H9 (cell line): ENCODE data around the gene SMYD1. TPM values are rescaled to one million over a fixed set of nuclear protein-coding genes. Genes with fewer than 3 reads are reported as not detected.

Experiments
- DNase-seq: peaks from one replicate; pipeline ENCODE4 v3.0.0-alpha.2; 2017
- H2AFZ ChIP-seq: one replicate; pipeline ENCODE4 v1.6.1; 2013; ENCODE audit warnings: mild to moderate bottlenecking, low read length, control low read depth, moderate library complexity
- H2AK5ac ChIP-seq: 2 replicates; pipeline ENCODE4 v1.6.1; 2013; ENCODE audit warnings: low read length, control low read depth, mixed read lengths; ENCODE audit not compliant: insufficient read length
- H2BK120ac ChIP-seq: one replicate; pipeline ENCODE4 v1.6.1; 2013; ENCODE audit warnings: low read depth, mild to moderate bottlenecking, low read length, control low read depth, inconsistent platforms; ENCODE audit not compliant: poor library complexity, severe bottlenecking
- H2BK12ac ChIP-seq: 2 replicates; pipeline ENCODE4 v1.6.1; 2013; ENCODE audit warnings: low read length, control low read depth, mixed read lengths, low read depth; ENCODE audit not compliant: insufficient read length
- H2BK15ac ChIP-seq: 2 replicates; pipeline ENCODE4 v1.6.1; 2013; ENCODE audit warnings: low read depth, low read length, control low read depth
- H2BK20ac ChIP-seq: one replicate; pipeline ENCODE4 v1.6.1; 2013; ENCODE audit warnings: low read depth, mild to moderate bottlenecking, low read length, control low read depth, inconsistent platforms; ENCODE audit not compliant: poor library complexity, severe bottlenecking
- H2BK5ac ChIP-seq: 2 replicates; pipeline ENCODE4 v1.6.1; 2013; ENCODE audit warnings: low read length, control low read depth, mixed read lengths; ENCODE audit not compliant: insufficient read length
- H3K14ac ChIP-seq: 2 replicates; pipeline ENCODE4 v1.6.1; 2013; ENCODE audit warnings: low read length, control low read depth; ENCODE audit not compliant: insufficient read depth
- H3K18ac ChIP-seq: 2 replicates; pipeline ENCODE4 v1.6.1; 2013; ENCODE audit warnings: low read depth, mild to moderate bottlenecking, mixed read lengths, low read length, control low read depth; ENCODE audit not compliant: insufficient read length
- H3K23ac ChIP-seq: 2 replicates; pipeline ENCODE4 v1.6.1; 2013; ENCODE audit warnings: low read length, control low read depth, mixed read lengths, low read depth; ENCODE audit not compliant: insufficient read length
- H3K23me2 ChIP-seq: 2 replicates; pipeline ENCODE4 v1.6.1; 2013; ENCODE audit warnings: low read depth, mild to moderate bottlenecking, mixed read lengths, low read length, control low read depth; ENCODE audit not compliant: insufficient read length, poor library complexity, severe bottlenecking
- H3K27ac ChIP-seq: 2 replicates; pipeline ENCODE4 v1.5.1; 2013; ENCODE audit warnings: low read length, control low read depth, mixed read lengths, low read depth; ENCODE audit not compliant: insufficient read length
- H3K27me3 ChIP-seq: 2 replicates; pipeline ENCODE4 v1.6.1; 2013; ENCODE audit warnings: low read length, control low read depth, inconsistent platforms; ENCODE audit not compliant: insufficient read depth
- H3K4ac ChIP-seq: 2 replicates; pipeline ENCODE4 v1.6.1; 2013; ENCODE audit warnings: low read depth, mild to moderate bottlenecking, control low read depth, inconsistent platforms, low read length, moderate library complexity
- H3K4me1 ChIP-seq: 2 replicates; pipeline ENCODE4 v1.6.1; 2013; ENCODE audit warnings: low read length, control low read depth, inconsistent platforms; ENCODE audit not compliant: insufficient read depth
- H3K4me2 ChIP-seq: 2 replicates; pipeline ENCODE4 v1.6.1; 2013; ENCODE audit warnings: low read length, control low read depth, mixed read lengths; ENCODE audit not compliant: insufficient read length, insufficient read depth
- H3K56ac ChIP-seq: 2 replicates; pipeline ENCODE4 v1.6.1; 2013; ENCODE audit warnings: low read depth, mild to moderate bottlenecking, mixed read lengths, low read length, control low read depth; ENCODE audit not compliant: insufficient read length
- H3K79me1 ChIP-seq: 2 replicates; pipeline ENCODE4 v1.6.1; 2013; ENCODE audit warnings: low read depth, mild to moderate bottlenecking, moderate library complexity, low read length, control low read depth, inconsistent platforms; ENCODE audit not compliant: insufficient read depth, poor library complexity, severe bottlenecking
- H3K79me2 ChIP-seq: 2 replicates; pipeline ENCODE4 v1.6.1; 2013; ENCODE audit warnings: low read length, control low read depth, inconsistent platforms; ENCODE audit not compliant: insufficient read depth
- H3K9ac ChIP-seq: 2 replicates; pipeline ENCODE4 v1.6.1; 2013; ENCODE audit warnings: low read length, control low read depth, mixed read lengths; ENCODE audit not compliant: insufficient read length; ENCODE audit errors: extremely low read depth
- H3K9me3 ChIP-seq: one replicate; pipeline ENCODE4 v1.6.1; 2013; ENCODE audit warnings: low read depth, low read length, inconsistent platforms; ENCODE audit not compliant: control insufficient read depth
- H3T11ph ChIP-seq: one replicate; pipeline ENCODE4 v1.6.1; 2013; ENCODE audit warnings: mild to moderate bottlenecking, low read length, control low read depth, inconsistent platforms
- H4K20me1 ChIP-seq: one replicate; pipeline ENCODE4 v1.6.1; 2013; ENCODE audit not compliant: control insufficient read depth, insufficient read length, insufficient read depth
- H4K5ac ChIP-seq: 2 replicates; pipeline ENCODE4 v1.6.1; 2013; ENCODE audit warnings: low read depth, mild to moderate bottlenecking, mixed read lengths, low read length, control low read depth; ENCODE audit not compliant: insufficient read length
- H4K8ac ChIP-seq: replicated peaks from 2 replicates; pipeline ENCODE4 v1.6.1; 2013; ENCODE audit warnings: low read length, control low read depth, mixed read lengths, low read depth; ENCODE audit not compliant: insufficient read length
- H4K91ac ChIP-seq: 2 replicates; pipeline ENCODE4 v1.6.1; 2013; ENCODE audit warnings: low read depth, mild to moderate bottlenecking, moderate library complexity, mixed read lengths, low read length, control low read depth; ENCODE audit not compliant: insufficient read length
- H3K27ac Mint-ChIP-seq, 3 experiments: 2 replicates in 2 of 3; 3 replicates in 1 of 3; pipeline ENCODE4 v1.8.0; 2020 to 2021; ENCODE audit warnings: mixed read lengths in 3 of 3, mild to moderate bottlenecking in 1 of 3, moderate library complexity in 1 of 3
- H3K27me3 Mint-ChIP-seq: 2 replicates; pipeline ENCODE4 v1.8.0; 2021; ENCODE audit warnings: low read depth, mild to moderate bottlenecking, moderate library complexity, mixed read lengths
- H3K36me3 Mint-ChIP-seq, 3 experiments: 2 replicates in 2 of 3; 3 replicates in 1 of 3; pipeline ENCODE4 v1.8.0; 2020 to 2021; ENCODE audit warnings: low read depth in 3 of 3, mixed read lengths in 3 of 3; ENCODE audit not compliant: insufficient read depth in 1 of 3
- H3K4me1 Mint-ChIP-seq, 2 experiments: 2 replicates each; pipeline ENCODE4 v1.8.0; 2020; ENCODE audit warnings: mixed read lengths in 2 of 2
- H3K4me3 Mint-ChIP-seq, 2 experiments: 2 replicates in 1 of 2; 3 replicates in 1 of 2; pipeline ENCODE4 v1.8.0; 2020 to 2021; ENCODE audit warnings: mild to moderate bottlenecking in 2 of 2, mixed read lengths in 2 of 2, moderate library complexity in 1 of 2
- H3K9me3 Mint-ChIP-seq, 2 experiments: 2 replicates in 1 of 2; 3 replicates in 1 of 2; pipeline ENCODE4 v1.8.0; 2020; ENCODE audit warnings: mild to moderate bottlenecking in 2 of 2, mixed read lengths in 2 of 2, moderate library complexity in 1 of 2
- WGBS: extraction: QIAGEN DNeasy Blood & Tissue Kit; methylation state at CpG from one replicate; pipeline ENCODE4 v1.1.7; 2013; ENCODE audit warnings: missing lambda C conversion rate, low lambda C conversion rate, mixed read lengths; ENCODE audit not compliant: insufficient read length; ENCODE audit errors: extremely low coverage; 5-methylcytosine and 5-hydroxymethylcytosine counted together
- total RNA-seq: library from RNA; stranded (reverse); gene quantifications from 2 replicates; pipeline ENCODE4 v1.2.1, GENCODE V29; 2021
- TF ChIP-seq, protein P1 (sequence below): fragments of 200-600 bp; sonication (generic); conservative IDR thresholded peaks from 3 replicates; pipeline ENCODE4 v1.8.0; 2021; ENCODE audit warnings: antibody characterized with exemption, mild to moderate bottlenecking

Gene SMYD1
- total RNA-seq, 1 experiment from 2014 or later: not detected

DNA sequence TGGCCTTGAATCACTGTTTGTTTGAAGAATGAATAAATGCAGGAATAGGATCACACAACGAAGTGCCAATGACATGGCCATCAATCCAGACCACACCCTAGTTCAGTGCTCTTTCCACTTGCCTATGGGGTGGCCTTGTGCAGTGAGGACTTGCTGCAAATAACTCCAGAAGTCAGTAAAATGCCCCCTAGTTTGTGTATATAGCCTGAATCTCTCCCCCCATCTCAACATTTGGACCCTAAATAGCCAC, 59.9 kb downstream of the SMYD1 start:
- no peak overlapping the region for H3K27ac Mint-ChIP-seq
- H3K4me3 Mint-ChIP-seq: no peak overlapping the region
- peaks cover 13% of the 10 kb centered on the region for H3K27me3 Mint-ChIP-seq
- Histone ChIP-seq H3K23ac (no peak overlapping the region), H3K27me3 (no peaks in the 10 kb centered on the region), H3K4me1 (no peaks in the 10 kb centered on the region), H2BK120ac (no peak overlapping the region), H2BK5ac (no peak overlapping the region), H3T11ph (no peak overlapping the region), H3K23me2 (no peaks in the 10 kb centered on the region), H4K20me1 (no peaks in the 10 kb centered on the region), H3K56ac (no peak overlapping the region), H2AK5ac (no peak overlapping the region), H2BK20ac (no peak overlapping the region), H3K4me2 (no peak overlapping the region), H3K79me2 (no peaks in the 10 kb centered on the region), H3K79me1 (no peaks in the 10 kb centered on the region), H3K27ac (no peak overlapping the region), H4K8ac (no peak overlapping the region), H4K91ac (no peak overlapping the region), H2BK15ac (no peak overlapping the region), H3K18ac (no peak overlapping the region), H2BK12ac (no peak overlapping the region), H4K5ac (no peak overlapping the region), H2AFZ (no peak overlapping the region), H3K9ac (no peak overlapping the region), H3K14ac (no peak overlapping the region), H3K9me3 (no peaks in the 10 kb centered on the region), H3K4ac (no peak overlapping the region)
- no peaks in the 10 kb centered on the region for H3K36me3 Mint-ChIP-seq
- TF ChIP-seq, protein P1, sequence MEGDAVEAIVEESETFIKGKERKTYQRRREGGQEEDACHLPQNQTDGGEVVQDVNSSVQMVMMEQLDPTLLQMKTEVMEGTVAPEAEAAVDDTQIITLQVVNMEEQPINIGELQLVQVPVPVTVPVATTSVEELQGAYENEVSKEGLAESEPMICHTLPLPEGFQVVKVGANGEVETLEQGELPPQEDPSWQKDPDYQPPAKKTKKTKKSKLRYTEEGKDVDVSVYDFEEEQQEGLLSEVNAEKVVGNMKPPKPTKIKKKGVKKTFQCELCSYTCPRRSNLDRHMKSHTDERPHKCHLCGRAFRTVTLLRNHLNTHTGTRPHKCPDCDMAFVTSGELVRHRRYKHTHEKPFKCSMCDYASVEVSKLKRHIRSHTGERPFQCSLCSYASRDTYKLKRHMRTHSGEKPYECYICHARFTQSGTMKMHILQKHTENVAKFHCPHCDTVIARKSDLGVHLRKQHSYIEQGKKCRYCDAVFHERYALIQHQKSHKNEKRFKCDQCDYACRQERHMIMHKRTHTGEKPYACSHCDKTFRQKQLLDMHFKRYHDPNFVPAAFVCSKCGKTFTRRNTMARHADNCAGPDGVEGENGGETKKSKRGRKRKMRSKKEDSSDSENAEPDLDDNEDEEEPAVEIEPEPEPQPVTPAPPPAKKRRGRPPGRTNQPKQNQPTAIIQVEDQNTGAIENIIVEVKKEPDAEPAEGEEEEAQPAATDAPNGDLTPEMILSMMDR: no peak
- H3K9me3 Mint-ChIP-seq: no peaks in the 10 kb centered on the region
- H3K4me1 Mint-ChIP-seq: peaks cover 2 to 4% of the 10 kb centered on the region in 2 experiments; a peak in 2 of 4 replicates
- DNase-seq: no peak
- no CpG with 5 or more reads among the region's 1 CpG for WGBS
